CD4-positive, alpha-beta T cell treated with Interleukin-2 at 100 ng/mL for 4 hours (primary cell): ENCODE results near the gene PIGO.

Experiments
- DNase-seq: peaks from one replicate; pipeline ENCODE4 v3.0.0-alpha.2; 2020; ENCODE audit warnings: low spot score

The PIGO gene

DNA sequence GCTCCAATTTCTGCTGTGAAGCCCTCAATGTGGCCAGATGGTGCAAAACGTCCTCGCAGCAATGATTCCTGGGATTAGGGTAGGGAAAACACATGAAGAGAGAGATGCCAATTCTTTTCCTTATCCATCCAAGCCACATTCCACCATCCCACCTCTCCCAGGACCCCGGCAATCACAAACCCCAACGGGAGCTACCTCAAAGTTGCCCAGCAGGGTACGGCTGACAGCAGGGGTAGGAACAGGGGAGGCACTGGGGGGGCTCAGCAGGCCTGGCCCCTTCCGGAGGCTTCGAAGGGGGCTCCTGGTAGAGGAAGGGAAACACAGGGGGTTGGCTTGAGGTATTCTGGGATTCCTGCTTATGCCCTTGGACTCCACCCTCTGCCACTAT is 9.9 kb upstream of the PIGO start:
- DNase-seq, result no peak

DNA sequence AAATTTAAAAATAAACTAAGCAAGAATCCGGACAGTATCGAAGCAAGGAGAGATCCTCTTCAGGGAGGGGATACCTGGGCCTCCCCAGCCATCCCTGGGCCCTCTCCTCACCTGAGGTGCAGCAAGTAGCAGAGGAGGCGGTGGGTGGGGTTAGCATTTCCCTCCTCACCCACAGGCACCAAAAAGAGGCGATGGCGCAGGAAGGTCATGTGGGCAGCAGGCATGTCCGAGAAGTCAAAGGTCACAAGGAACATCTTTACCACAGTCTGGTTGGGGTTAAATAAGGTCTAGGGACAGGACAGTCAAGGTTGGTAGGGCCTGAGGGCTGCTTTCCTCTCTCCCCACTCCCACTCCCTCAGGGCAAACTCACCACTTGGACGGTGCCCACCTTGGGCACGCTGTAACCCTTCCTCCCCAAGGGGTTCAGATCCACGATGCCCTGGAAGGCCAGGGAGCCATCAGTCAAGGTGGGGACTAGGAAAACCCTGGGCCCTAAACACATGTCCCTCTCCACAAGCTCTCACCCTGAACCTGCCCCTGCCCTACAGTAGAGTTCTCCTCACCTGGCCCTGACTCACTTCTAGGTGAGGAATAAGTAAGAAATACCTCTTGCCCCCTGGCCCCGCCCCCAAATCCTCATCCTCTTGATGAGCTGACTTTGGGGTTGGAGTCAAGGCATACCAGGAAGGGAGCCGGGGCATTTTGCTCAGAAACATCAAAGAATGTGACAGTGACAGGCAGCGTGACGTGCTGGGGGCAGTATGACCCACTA is 9.4 kb upstream of the PIGO start:
- DNase-seq, result no peak

DNA sequence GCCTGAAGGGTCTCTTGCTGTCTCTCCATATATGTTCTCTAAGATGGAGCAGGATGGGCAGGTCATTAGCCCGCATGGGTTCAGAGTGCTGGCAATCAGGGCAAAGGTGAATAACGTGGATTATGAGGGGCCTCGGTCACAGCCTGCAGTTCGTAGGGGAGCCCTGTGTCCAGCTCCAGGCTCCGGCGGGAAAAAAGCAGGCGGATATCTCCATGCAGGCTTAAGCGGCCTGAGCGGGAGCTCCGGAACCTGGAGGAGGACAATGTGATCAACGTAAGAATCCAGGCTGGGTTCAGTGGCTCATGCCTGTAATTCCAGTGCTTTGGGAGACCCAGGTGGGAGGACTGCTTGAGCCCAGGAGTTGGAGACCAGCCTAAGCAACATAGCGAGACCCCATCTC is 8.7 kb upstream of the PIGO start:
- DNase-seq, result no peak

DNA sequence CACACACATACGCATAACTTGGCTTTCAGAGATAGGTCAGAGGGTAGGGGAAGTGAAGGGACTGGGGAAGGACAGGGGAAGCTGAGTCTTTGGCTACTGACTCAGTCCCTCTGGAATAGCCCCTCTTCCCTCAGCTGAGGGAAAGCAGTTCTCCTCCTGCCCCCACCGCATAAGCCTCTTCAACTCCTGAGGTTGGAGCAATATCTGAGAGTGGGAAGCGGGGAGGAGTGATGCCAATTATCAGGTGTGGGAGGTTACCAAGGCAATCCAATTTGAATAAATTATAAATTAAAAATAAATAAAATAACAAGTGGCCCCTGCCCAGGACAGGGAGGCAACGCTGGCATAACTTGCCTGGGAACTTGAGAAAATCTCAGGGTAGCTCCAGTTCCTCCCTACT is 8.2 kb upstream of the PIGO start:
- no peak for DNase-seq

DNA sequence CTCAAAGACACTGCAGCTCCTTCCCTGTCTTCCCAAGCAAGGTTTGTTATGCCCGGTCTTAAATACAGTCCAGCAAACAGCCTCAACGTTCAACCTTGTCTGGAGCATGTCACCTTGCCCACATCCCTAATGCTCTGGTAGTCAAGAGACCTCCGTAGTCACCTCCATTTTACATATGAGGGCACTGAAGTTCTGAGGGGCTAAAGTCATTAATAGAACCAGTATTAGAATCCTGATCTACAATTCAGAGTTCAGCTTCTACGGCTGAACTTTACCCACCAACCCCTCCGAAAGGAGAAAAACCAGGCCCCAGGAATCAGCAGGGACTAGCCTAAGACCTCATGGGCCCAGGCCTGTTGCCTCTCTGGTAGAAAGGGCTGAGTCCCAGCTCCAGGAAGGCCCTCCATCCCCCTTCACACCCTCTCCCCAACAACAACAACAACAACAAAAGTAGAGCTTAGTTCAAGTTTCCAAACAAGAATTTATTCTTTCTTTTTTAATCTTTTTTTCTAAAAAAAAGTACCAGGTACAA is 7.3 kb upstream of the PIGO start:
- DNase-seq, result no peak

DNA sequence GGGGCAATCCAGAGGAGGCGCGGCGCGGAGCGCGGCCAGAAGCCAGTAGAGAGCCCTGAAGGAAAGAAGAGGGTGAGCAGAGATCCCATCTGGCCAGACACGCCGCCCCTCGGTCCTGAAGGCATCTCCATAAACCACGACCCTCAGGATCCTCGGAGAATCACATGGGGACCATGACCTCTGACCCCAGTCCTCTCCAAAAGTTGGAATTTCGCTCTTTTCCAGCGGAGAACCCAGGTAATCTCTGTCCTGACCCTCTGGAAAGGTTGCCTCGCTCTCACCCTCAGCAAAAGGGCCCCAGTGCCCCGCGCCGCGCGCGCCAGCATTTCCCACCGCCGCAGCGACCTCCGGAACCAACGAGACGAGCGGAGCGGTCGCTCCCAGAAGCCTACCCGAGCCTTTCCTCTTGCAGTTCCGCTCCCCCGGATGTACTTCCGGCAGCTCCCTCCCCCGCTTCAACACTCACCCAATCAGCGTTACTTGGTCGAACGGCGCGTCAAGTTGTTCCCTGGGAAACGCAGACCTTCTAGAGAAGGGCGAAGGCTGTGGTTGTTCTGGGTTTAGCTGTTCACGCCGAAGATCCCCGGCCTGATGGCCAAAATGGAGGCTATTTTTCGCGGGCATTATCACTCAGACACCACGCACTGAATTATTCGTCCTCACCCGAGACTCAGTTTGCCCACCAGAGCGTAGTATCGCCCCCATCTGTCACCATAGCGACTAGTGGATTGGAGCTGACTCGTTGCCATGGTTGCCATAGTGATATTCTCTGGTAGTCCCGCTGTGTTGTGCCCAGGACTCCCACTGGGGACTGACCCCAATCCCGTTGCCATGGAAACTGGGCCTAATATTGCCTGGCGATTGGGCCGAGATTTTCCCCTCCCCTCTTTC is 6.6 kb upstream of the PIGO start, which contains the start of gene STOML2:
STOML2 (minus strand) TSS at position 363 of the 891 bp plus-strand sequence; CDS start at position 326, 37 bp downstream.
- peak; percentile 95 for DNase-seq

DNA sequence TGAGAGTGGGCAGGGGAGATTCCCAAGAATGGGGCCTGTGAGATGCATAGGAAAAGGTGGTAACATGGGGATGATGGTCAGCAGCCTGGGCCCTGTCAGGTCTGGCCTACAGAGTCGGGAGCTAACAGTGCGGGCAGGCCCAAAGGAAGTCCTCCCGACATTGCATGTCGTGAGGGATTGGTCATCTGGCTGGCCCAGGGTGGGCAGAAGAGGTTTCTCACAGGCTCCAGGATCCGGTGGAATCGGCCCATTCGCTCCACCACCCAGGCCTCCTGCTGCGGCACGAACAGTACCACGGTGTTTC is 6.0 kb upstream of the PIGO start:
- no peak for DNase-seq

DNA sequence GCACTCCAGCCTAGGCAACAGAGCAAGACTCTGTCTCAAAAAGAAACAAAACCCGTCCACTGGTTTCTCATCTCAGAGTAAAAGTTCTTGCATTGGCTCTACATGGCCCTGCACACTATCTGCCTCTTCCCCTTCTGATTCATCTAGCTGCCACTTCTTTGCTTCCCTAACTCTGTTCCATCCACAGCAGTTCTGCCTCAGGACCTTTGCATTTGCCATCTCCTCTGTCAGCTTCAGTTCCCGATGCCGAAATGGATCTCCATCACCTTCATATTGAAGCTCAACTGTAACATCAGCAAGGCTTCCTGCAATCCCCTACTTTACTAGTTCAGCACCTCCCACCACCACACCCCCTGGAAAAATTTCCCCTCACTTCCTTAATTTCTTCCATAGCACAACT is 1.2 kb upstream of the PIGO start:
- DNase-seq, result no peak

DNA sequence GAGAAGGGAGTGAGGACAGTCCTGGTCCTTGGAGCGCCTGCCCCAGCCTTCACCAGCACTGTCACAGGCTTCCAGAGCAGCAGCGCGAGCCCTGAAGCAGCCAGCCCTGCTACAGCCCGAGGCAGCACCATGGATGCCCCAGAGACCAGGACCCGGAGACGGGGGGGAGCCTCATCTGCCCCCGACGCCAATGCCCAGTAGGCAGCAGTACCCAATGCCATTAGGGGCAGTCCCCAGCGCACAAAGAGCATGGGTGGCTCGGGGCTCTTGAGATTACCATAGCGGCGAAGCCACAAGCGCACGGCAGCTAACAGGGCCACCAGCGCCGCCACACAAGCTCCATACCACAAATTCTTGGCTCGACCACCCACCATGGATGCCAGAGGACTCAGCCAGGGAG is 4.9 kb downstream of the PIGO start:
- DNase-seq, result no peak

DNA sequence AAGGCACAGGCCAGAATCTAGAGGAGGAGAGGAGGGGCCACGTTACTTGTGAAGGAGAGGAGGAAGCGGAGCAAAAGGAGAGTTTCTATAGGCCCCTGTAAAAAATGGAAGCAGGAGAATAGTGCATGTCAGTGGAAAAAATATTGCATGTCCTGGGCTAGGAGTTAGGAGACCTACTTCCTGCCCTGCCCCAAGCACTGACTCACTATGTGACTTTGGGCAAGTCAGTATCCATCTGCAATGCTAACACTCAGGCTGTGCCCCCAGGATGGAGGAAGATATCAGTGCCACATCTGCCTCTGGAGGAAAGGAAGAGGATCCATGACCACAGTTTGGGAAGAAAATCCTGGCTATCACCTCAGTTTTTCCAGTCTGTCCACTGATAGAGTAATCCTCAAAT is 7.0 kb downstream of the PIGO start:
- DNase-seq, result no peak

DNA sequence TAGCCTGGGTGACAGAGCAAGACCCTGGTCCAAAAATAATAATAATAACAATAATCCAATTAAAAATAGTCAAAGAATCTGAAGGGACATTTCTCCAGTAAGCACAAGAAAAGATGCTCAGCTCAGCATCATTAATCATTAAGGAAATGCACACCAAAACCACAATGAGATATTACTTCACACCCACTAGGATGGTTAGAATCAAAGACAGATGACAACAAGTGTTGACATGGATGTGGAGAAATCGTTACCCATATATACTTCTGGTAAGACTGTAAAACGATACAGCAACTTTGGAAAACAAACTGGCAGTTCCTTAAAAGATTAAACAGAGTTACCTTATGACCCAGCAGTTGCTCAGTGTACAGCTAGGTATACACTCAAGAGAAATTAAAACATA is 11.3 kb downstream of the PIGO start:
- no peak for DNase-seq

DNA sequence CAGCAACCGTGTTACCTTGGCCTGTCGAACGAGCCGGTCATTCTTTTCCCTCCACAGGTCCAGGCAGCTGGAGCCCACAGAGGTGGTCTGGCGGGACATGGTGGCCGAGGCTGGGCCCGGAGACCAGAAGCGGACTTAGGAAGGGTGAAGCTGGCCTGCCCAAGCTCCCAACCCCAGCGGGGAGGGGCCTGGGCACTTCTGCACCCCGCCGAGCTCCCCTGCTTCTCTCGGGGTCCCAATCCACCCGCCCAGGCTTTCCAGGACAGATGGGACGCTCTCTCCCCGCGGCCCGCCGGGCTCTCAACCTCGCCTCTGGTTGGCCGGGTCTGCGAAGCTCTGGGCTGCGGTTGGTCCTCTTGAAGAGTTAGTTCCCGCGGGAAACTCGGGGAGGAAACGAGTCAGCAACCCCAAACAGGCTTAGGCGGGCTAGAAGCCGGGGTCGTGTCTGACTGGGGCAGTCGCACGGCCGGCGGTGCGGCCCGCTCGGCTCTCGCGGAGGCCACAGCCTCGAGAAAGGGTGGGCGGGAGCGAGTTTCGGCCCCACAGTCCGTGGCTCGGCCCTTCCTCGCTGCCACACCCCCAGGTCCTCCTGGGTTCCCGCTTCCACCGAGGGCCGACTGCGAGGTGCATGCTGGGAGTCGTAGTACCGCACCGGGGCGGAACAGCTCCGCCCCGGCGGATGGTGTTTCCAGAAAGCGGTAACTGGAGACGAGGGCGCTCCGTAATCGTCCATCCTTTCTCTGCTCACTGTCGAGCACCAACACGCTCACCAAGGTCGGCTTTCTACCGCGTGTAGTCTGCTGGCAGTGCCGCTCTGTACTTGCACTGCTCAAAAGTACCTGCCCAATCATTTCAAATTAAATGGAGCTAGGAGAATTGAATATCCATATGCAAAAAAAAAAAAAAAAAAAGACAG is 16.7 kb downstream of the PIGO start, which contains the start of gene FANCG:
FANCG (minus strand) TSS at position 517 of the 916 bp plus-strand sequence; CDS start at position 99, 418 bp downstream.
- DNase-seq, result peak; percentile 80

DNA sequence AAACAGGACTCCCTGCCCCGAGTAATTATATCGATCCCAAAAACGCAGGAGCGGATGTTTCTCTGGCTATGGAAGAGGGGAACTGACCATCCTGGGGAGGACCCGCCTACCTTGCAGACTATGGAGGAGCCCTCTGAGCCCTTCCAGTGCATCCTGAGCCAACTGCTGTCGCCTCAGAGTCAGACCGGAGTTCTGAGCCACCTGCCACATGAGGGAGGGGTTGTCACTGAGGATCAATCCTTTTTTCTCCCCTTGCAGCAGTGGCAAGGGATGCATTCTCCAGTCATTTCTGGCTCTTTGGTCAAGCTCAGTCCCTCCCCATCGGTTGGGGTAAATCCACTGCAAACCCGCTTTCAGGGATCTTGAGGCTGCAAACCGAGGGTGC is 17.4 kb downstream of the PIGO start:
- no peak for DNase-seq

DNA sequence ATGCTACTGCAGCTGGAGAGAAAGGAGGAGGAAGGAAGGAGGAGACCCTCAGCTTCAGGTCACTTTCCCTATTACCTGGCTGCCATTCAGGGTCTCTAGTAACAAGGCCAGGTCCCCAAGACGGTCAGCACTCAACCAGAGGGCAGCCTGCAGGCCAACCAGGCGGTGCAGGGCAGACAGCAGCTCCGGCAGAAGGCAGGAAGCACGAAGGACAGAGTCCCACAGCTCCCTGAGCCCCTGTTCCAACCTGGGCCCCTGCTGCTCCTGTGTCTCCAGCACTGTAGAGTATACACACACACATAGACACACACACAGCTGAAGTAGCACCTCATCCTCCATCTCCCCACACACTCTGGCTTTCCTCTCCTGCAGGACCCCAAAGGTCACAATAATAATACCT is 18.3 kb downstream of the PIGO start:
- no peak for DNase-seq

DNA sequence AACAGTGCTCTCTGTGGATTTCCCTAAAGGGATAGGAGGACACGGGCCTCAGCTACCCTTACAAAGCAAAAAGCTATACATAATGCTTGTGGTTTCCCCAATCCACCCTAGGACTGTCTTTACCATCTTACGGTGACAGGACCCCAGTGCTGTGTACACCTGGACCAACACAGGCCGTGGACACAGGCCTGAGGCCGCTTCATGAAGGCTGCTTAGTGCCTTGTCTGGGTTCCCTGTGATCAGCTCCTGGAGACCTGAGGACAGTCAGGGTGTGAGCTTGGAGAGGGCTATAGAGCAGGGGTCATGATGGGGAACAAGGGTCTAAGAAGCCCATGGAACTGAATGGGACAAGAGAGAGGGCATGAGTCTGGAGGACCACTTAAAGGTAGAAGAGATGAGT is 19.5 kb downstream of the PIGO start:
- DNase-seq, result no peak

DNA sequence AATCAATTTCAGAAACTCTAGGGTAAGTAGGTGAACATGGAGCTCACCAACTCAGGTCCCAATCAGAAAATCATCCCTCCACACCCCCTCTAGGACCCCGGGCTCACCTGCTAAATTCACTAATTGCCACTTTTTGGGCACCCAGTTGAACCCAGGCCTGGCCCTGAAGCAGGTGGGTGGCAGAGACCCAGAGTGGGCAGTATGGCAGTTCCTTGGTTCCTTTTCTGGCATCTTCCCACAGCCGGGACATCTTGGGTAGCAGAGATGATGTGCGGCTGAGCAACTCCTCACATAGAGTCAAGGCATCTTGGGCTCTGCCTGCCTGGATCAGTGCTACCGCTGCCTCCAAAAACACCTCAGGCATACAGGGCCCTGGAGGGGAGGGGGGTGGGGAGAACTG is 21.0 kb downstream of the PIGO start:
- DNase-seq, result no peak

DNA sequence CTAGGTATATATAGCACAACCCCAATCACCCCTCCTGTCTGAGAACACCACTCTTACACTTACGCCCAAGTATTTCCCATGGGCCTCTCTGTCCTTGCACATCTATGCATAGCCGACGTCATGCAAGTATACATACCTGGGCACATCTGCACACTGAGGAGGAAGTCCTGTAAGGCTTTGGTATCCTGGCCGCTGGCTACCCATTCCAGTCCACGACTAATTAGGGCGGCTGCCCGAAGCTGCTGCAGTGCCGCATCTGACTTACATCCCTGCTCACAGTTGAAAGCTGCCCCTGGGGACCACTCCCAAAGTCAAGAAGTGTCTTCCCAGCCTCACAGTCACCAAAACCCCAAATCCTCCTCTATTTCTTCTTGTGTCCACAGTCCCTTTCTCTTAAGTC is 21.6 kb downstream of the PIGO start:
- DNase-seq, result no peak

DNA sequence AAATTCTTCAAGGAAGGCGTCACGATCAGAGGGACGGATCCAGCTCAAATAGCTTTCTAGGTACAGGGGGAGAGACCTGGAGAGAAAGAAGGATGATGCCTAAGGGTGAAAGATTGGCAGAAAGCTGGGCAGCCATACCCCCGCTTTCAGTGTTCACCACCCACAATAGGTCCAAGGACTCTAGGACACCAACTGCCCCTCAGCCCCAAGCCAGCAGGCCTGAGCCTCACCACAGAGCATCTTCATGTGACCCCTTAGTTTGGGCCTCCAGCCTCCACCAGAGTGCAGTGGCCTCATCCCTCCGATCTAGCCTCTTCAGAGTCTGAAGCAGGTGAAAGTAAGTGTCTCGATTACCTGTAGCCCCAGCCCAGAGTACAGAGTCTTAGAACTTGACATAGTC is 22.2 kb downstream of the PIGO start:
- DNase-seq, result no peak

DNA sequence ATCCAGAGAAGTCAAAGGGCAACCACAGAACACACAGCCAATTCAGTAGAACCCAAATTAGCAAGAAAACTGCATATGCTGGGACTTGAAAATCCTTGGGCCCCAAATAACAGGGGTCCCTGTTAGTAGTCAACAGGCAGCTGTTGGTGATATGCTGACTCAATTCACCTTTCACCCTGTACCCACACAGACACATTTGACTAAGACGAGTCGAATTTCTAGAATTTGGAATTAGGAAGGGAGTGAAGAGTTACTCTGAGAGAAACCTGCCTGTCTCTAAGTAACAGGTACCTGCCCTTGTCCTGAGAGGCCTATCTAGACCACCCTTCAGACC is 23.1 kb downstream of the PIGO start:
- no peak for DNase-seq

DNA sequence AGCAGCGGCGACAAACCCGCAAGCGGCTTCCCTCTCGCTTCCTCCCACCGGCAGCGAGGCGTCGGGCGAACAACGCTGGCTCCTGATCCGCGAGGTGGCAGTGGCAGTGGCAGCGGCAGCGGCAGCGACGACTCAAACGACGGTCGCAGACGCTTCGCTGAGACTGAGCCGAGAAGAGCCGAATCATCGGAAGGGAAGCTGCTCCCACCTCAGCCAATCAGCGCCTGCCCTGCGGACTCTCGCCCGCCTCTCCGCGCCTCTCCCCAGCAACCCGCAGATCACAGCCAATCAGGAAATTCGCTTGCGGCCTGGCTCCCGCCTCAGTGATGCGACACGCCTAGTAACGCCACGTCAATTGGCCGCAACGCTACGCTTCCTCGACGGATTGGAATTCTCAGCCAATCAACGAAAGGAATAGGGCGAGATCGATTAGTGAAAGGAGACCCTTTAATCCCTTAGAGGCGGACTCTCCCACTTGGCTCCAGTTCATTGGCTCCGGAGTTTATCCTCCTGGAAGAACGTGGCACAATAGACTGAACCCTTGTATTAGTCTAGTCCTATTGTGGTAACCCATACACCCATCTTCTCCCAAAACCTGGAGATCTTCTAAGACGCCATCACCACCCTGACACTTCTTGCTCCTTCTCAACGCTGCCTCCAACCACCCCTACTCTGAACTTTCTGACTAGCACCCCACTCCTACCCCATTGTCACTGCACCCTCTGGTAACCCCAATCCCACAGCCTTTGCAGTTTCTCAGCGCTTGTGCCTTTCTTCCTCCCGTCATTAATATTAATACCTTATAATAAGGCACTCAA is 23.7 kb downstream of the PIGO start, which contains the start of gene VCP:
VCP (minus strand) TSS at position 165 of the 818 bp plus-strand sequence. CDS start 272 bp downstream, outside the sequence.
- peak; percentile 99 for DNase-seq

DNA sequence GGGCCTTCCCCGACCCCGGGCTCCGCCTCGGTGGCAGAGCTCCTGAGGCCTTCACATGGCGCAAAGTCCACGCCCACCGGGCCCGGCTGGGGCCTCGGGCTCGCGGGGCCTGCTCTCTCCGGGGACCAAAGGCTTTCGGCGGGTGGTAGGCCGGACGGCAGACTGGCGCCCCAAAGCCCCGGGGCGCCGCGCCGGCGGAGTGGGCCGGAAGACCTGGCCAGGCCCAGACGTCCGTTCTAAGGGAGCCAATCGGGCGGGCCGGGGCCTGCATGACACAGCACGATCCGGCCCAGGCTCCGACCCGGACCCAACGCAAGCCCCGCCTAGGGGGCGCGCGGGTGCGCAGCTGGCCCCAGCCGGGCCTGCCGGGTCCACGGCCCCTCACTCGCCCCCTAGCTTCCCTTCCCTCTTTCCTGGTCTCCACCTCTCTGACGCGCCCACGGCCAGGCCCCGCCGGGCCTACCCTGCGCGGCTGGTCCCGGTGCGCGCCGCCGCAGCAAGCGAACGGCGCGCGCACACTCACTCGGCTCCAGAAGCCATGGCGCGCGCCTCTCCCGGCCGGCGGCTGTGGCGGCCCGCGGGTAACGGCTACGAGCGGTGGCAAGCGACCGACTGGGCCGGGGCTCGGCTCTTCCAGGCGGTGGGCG is 24.5 kb downstream of the PIGO start:
- DNase-seq, result peak; percentile 66
